Measurements from ENCODE around the gene EPSTI1. TPM values are rescaled to one million over a fixed set of nuclear protein-coding genes. Genes with fewer than 3 reads are reported as not detected.

EPSTI1 gene
- total RNA-seq, 6 experiments from 2014 or later: 2.5 to 9.9 (median 5.2) TPM

DNA sequence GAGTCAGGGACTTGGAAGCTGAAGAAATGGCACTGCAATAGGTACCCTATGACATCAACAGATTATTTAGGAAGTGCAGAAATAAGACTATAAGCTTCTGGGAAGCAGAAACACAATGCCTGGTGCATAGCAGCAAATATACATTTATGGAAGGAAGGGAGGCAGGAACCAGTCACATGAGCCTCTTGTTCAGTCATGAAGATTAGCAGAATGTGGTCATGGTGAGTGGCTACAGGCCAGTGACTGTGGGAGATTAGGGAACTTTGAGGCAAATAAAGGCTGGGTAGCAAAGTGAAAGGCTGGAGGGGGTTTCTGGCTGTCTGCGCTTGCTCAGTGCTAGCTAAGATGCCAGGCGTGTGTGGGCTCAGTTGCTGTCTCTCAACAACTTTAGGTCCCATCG lies 96.3 kb downstream of the EPSTI1 start:
- no peak for DNase-seq
- ATAC-seq: no peak
- Histone ChIP-seq H3K36me3 (no peaks in the 10 kb centered on the region), H3K4me1 (no peaks in the 10 kb centered on the region), H3K27me3 (no peaks in the 10 kb centered on the region), H3K27ac (no peak overlapping the region), H3K4me3 (no peak overlapping the region), H3K9me3 (no peaks in the 10 kb centered on the region)
- intact Hi-C loops (cut with DNase I): no loop called here
- WGBS (ENCODE audit: insufficient coverage, low coverage, low lambda C conversion rate, missing lambda C conversion rate): 100% methylated on average over 1 of the region's 3 CpGs
- TF ChIP-seq POLR2A (IDR thresholded peaks at IDR 0.05): no peak
- no peak for TF ChIP-seq CTCF (IDR thresholded peaks at IDR 0.05)

GRCh38 chr13:42894765-42895243 lies 97.2 kb downstream of the EPSTI1 start:
- intact Hi-C loops (cut with DNase I): no loop called here
- peak in 1 of 4 donors; percentile 67 for ATAC-seq
- DNase-seq: no peak
- H3K4me1 ChIP-seq: no peaks in the 10 kb centered on the region
- H3K27ac ChIP-seq: no peak overlapping the region
- H3K36me3 ChIP-seq: no peaks in the 10 kb centered on the region
- TF ChIP-seq CTCF (IDR thresholded peaks at IDR 0.05) (no peak), POLR2A (IDR thresholded peaks at IDR 0.05) (no peak)
- no peaks in the 10 kb centered on the region for H3K9me3 ChIP-seq
- WGBS (ENCODE audit: insufficient coverage, low coverage, low lambda C conversion rate, missing lambda C conversion rate): 27% methylated on average over 4 of the region's 4 CpGs
- no peak overlapping the region for H3K4me3 ChIP-seq
- H3K27me3 ChIP-seq: no peaks in the 10 kb centered on the region

DNA sequence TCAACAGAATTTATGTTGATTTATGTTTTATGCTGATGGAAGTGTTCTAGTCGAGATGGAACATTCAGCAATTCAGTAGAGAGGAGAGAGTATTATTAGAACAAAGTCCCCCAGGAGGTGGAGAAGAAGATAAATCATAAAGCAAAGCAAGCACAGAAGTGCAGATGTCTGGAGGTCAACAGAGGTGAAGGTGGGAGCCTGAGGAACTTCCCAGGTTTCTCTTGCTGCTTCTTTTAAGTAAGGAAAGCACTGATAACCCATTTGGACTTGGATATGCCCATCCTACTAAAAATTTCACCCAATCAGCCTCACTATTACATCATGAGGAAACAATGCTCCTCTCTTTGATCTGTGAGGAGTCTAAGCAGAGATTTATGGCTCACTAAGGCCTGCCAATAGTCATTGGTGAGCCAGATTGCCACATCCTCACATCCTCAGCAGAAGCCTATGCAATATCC lies 98.8 kb downstream of the EPSTI1 start:
- Histone ChIP-seq H3K27ac (no peak overlapping the region), H3K36me3 (no peaks in the 10 kb centered on the region), H3K4me3 (no peak overlapping the region), H3K27me3 (no peaks in the 10 kb centered on the region), H3K4me1 (no peaks in the 10 kb centered on the region), H3K9me3 (no peaks in the 10 kb centered on the region)
- ATAC-seq: peak in 1 of 4 donors; percentile 21
- WGBS (ENCODE audit: insufficient coverage, low coverage, low lambda C conversion rate, missing lambda C conversion rate): 15% methylated on average over 1 of the region's 1 CpG
- DNase-seq: no peak
- intact Hi-C loops (cut with DNase I): no loop called here
- TF ChIP-seq POLR2A (IDR thresholded peaks at IDR 0.05) (no peak), CTCF (IDR thresholded peaks at IDR 0.05) (no peak)

GRCh38 chr13:42892760-42893159 lies 99.3 kb downstream of the EPSTI1 start:
- Histone ChIP-seq H3K9me3 (no peaks in the 10 kb centered on the region), H3K27me3 (no peaks in the 10 kb centered on the region), H3K4me1 (no peaks in the 10 kb centered on the region), H3K36me3 (no peaks in the 10 kb centered on the region), H3K4me3 (no peak overlapping the region), H3K27ac (no peak overlapping the region)
- no peak for TF ChIP-seq CTCF (IDR thresholded peaks at IDR 0.05)
- no peak for TF ChIP-seq POLR2A (IDR thresholded peaks at IDR 0.05)
- DNase-seq (no peak), ATAC-seq (no peak)
- WGBS (ENCODE audit: insufficient coverage, low coverage, low lambda C conversion rate, missing lambda C conversion rate): 58% methylated on average over 3 of the region's 3 CpGs
- intact Hi-C loops (cut with DNase I): no loop called here

GRCh38 chr13:42891591-42891990 lies 100.5 kb downstream of the EPSTI1 start:
- Histone ChIP-seq H3K4me1 (no peaks in the 10 kb centered on the region), H3K4me3 (no peak overlapping the region), H3K9me3 (no peaks in the 10 kb centered on the region), H3K27me3 (no peaks in the 10 kb centered on the region), H3K27ac (no peak overlapping the region), H3K36me3 (no peaks in the 10 kb centered on the region)
- no peak for DNase-seq
- intact Hi-C loops (cut with DNase I): no loop called here
- no peak for TF ChIP-seq POLR2A (IDR thresholded peaks at IDR 0.05)
- TF ChIP-seq CTCF (IDR thresholded peaks at IDR 0.05): no peak
- ATAC-seq: no peak
- WGBS (ENCODE audit: insufficient coverage, low coverage, low lambda C conversion rate, missing lambda C conversion rate): 83% methylated on average over 3 of the region's 3 CpGs

All from right lobe of liver (tissue), 6 donors.